GM18517 (cell line): ENCODE data around the gene CX3CR1.

ENCODE experiments used
- ATAC-seq: cut with Tn5 transposase; IDR thresholded peaks from one replicate; pipeline ENCODE4 v1.9.1; 2021; ENCODE audit warnings: mild to moderate bottlenecking, moderate library complexity; ENCODE audit not compliant: unreplicated experiment

CX3CR1 gene

DNA sequence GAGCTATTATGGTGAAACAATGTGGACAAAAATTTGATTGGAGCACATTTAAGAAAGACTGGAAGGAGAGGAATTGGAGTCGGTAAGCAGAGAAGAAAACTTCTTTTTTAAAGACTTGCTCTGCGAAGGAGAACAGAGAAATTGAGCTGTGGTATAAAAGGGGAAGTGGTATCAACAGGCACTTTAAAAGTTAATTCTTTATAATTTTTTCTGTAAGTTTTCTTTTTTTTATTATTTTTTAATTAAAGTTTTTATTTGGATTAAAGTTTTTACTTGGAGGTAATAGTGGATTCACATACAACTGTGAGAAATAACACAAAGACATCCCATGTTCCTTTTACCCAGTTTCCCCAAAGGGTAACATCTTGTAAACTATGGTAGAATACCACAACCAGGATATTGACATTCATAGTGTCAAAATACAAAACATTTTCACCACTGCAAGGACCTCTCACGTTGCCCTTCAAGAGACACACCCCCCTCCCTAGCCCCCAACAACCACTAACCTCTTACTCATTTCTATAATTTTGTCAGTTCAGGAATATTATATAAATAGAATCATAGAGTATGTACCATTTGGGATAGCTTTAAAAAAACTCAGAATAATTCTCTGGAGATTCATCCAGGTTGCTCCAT, 53.6 kb downstream of the CX3CR1 start:
- ATAC-seq, result peak; percentile 71

GRCh38 chr3:39224288-39224687, 55.5 kb downstream of the CX3CR1 start:
- no peak for ATAC-seq

GRCh38 chr3:39222939-39223338, 56.9 kb downstream of the CX3CR1 start:
- ATAC-seq, result no peak

GRCh38 chr3:39222462-39222861, 57.4 kb downstream of the CX3CR1 start:
- no peak for ATAC-seq

- ATAC-seq, result no peak
Observed at GRCh38 chr3:39221141-39221530, 58.7 kb downstream of the CX3CR1 start.

- ATAC-seq, result no peak
Observed at GRCh38 chr3:39220407-39221140, 59.3 kb downstream of the CX3CR1 start.

DNA sequence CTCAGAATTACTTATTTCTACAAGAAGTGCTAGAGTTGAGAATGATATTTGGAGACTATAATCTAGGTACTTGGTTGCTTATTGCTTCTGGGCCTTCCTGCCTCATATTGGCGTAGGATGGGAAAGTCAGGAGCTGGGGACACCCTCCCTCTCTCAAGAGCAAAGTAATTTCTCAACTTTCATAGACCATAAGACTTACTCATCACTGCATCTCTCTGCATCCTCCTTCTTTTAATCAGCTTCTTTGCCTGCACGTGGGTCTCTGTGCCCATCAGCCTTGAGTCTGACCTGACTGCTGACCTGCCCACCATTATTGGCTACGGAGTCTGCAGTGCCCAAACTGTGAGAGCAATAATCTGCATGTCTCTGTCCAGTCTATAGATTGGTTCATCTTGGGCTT, 60.1 kb downstream of the CX3CR1 start:
- no peak for ATAC-seq

GRCh38 chr3:39216176-39216790, 63.6 kb downstream of the CX3CR1 start:
- peak; percentile 97 for ATAC-seq

- no peak for ATAC-seq
Observed at GRCh38 chr3:39213613-39214012, 66.2 kb downstream of the CX3CR1 start.
